ENCODE results near the gene TIFAB. TPM values are rescaled to one million over a fixed set of nuclear protein-coding genes. Genes with fewer than 3 reads are reported as not detected.

TIFAB gene
- total RNA-seq, 1 experiment from 2014 or later, result not detected

GRCh38 chr5:135430135-135430437 is 22.1 kb downstream of the TIFAB start:
- Histone ChIP-seq H3K9me3 (ENCODE audit: control insufficient read depth, insufficient read depth, low read depth, low read length) (peaks cover 6% of the 10 kb centered on the region; the same call in 1 of the 2 replicates), H3K27ac (ENCODE audit: low read length) (no peak overlapping the region), H3K4me3 (ENCODE audit: low read depth in 2 of 2, low read length in 2 of 2) (no peak overlapping the region), H3K27me3 (ENCODE audit: control insufficient read depth, insufficient read depth, low read length) (no peaks in the 10 kb centered on the region), H3K4me1 (ENCODE audit: control insufficient read depth, insufficient read depth, low read length) (no peaks in the 10 kb centered on the region), H3K36me3 (ENCODE audit: control insufficient read depth, insufficient read depth, low read length) (no peaks in the 10 kb centered on the region)
- no TSS peak for BruUV-seq (replicated peaks)
- CTCF ChIA-PET, result no interaction called here
- intact Hi-C loops (cut with micrococcal nuclease; ENCODE audit: unreplicated experiment) (no loop called here), in situ Hi-C loops (cut with HindIII; ENCODE audit: low pct_unique_long_range_greater_than_20kb, low sequenced_read_pairs) (no loop called here)
- no peak for TF ChIP-seq SIN3A (IDR thresholded peaks at IDR 0.05; ENCODE audit: borderline replicate concordance, insufficient read depth, low read depth, low read length)
- no peak for TF ChIP-seq CTCF (IDR thresholded peaks at IDR 0.05)
- no peak for TF ChIP-seq POLR2AphosphoS5 (IDR thresholded peaks at IDR 0.05; ENCODE audit: low read depth, low read length)
- TF ChIP-seq REST (IDR thresholded peaks at IDR 0.05; ENCODE audit: insufficient read depth in 1 of 2, low read depth in 2 of 2, low read length in 1 of 2), result no peak
- TF ChIP-seq TCF7L2 (IDR thresholded peaks at IDR 0.05; ENCODE audit: low read depth, low read length), result no peak
- DNase-seq (ENCODE audit: low read depth, low spot score) (no peak), ATAC-seq (no peak)
- POLR2A ChIA-PET, result no interaction called here

- H3K9me3 ChIP-seq (ENCODE audit: control insufficient read depth, insufficient read depth, low read depth, low read length), result peaks cover 6% of the 10 kb centered on the region; the same call in 1 of the 2 replicates
- H3K27ac ChIP-seq (ENCODE audit: low read length), result no peak overlapping the region
- no peak for DNase-seq (ENCODE audit: low read depth, low spot score)
- ChIA-PET POLR2A (no interaction called here), CTCF (no interaction called here)
- in situ Hi-C loops (cut with HindIII; ENCODE audit: low pct_unique_long_range_greater_than_20kb, low sequenced_read_pairs), result no loop called here
- no peak for TF ChIP-seq REST (IDR thresholded peaks at IDR 0.05; ENCODE audit: insufficient read depth in 1 of 2, low read depth in 2 of 2, low read length in 1 of 2)
- TF ChIP-seq TCF7L2 (IDR thresholded peaks at IDR 0.05; ENCODE audit: low read depth, low read length), result no peak
- TF ChIP-seq POLR2AphosphoS5 (IDR thresholded peaks at IDR 0.05; ENCODE audit: low read depth, low read length), result no peak
- no peak overlapping the region for H3K4me3 ChIP-seq (ENCODE audit: low read depth in 2 of 2, low read length in 2 of 2)
- BruUV-seq (replicated peaks), result no TSS peak
- ATAC-seq, result no peak
- no peaks in the 10 kb centered on the region for H3K27me3 ChIP-seq (ENCODE audit: control insufficient read depth, insufficient read depth, low read length)
- H3K36me3 ChIP-seq (ENCODE audit: control insufficient read depth, insufficient read depth, low read length), result no peaks in the 10 kb centered on the region
- intact Hi-C loops (cut with micrococcal nuclease; ENCODE audit: unreplicated experiment), result no loop called here
- no peaks in the 10 kb centered on the region for H3K4me1 ChIP-seq (ENCODE audit: control insufficient read depth, insufficient read depth, low read length)
Measured at GRCh38 chr5:135429301-135430134, 22.6 kb downstream of the TIFAB start.
